Neural progenitor cell (in vitro differentiated cells): Measurements from ENCODE around the gene SMIM36.

Experiments used
- EZH2 ChIP-seq: fragments of 200-600 bp; sonication (generic); IDR thresholded peaks from 2 replicates; pipeline ENCODE4 v1.6.1; 2017; ENCODE audit warnings: antibody characterized with exemption, mild to moderate bottlenecking, moderate library complexity
- TF ChIP-seq, protein P1 (sequence below): fragments of 200-600 bp; sonication (generic); IDR thresholded peaks from 2 replicates; pipeline ENCODE4 v1.5.1; 2017; ENCODE audit warnings: antibody characterized with exemption, mild to moderate bottlenecking

DNA sequence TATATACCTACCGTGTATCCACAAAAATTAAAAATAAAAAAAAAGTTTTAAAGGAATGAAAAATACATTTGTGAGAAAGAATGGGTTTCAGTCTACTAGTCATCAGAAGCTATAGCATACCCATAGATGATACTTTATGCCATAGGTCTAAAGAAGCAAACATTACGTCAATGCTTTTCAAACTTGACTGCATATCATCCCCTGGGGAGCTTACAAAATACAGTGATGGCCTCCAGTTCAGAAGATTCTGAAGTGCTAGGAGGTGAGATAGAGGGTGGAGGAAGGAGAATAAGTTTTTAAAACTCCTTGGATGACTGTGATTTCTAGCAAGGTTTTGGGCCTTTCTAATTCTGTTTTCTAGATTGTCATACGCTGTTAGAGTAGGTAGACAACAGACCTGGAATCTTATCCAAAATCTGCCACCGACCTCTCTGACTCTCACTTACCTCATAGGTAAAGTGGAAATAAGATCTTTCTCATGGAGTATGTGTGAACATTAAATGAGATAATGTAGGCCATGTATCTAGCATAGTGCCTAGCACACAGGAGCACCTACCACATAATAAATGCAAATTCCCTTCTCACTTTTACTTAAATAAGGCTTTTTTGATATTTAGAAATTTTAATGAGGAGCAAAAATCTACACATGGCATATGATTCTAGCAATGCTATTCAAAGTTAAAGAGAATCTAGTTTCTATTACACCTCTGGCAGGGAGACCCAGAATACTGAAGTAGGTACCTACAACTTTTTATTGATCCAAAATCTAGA is 102.0 kb downstream of the SMIM36 start:
- TF ChIP-seq, protein P1, sequence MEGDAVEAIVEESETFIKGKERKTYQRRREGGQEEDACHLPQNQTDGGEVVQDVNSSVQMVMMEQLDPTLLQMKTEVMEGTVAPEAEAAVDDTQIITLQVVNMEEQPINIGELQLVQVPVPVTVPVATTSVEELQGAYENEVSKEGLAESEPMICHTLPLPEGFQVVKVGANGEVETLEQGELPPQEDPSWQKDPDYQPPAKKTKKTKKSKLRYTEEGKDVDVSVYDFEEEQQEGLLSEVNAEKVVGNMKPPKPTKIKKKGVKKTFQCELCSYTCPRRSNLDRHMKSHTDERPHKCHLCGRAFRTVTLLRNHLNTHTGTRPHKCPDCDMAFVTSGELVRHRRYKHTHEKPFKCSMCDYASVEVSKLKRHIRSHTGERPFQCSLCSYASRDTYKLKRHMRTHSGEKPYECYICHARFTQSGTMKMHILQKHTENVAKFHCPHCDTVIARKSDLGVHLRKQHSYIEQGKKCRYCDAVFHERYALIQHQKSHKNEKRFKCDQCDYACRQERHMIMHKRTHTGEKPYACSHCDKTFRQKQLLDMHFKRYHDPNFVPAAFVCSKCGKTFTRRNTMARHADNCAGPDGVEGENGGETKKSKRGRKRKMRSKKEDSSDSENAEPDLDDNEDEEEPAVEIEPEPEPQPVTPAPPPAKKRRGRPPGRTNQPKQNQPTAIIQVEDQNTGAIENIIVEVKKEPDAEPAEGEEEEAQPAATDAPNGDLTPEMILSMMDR: no peak
- TF ChIP-seq EZH2: no peak
